GM10847 (cell line): ENCODE data around the gene SLC2A10.

Source experiments
- POLR2A ChIP-seq: IDR thresholded peaks from 2 replicates; pipeline ENCODE4 v1.6.1; 2011; ENCODE audit not compliant: insufficient read length; ENCODE audit errors: extremely low read depth

The SLC2A10 gene

DNA sequence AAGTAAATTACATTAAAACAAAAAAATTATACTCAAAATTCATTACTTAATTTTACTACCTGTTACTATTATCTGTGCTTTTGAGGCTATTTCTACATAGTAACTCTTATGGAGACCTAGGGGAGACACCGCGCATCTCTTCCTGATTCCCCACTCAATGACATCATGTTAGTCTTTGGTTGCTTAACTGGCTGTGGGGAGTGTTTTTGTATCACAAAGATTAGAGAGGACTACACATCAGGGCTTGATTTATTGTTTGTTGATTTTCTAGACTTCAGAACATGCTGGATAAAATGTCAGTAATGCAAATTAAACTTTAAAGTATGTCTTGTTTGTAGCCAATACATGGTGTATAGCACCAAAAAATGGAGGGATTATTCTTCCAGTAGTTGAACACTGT, 26.0 kb downstream of the SLC2A10 start:
- no peak for TF ChIP-seq POLR2A

DNA sequence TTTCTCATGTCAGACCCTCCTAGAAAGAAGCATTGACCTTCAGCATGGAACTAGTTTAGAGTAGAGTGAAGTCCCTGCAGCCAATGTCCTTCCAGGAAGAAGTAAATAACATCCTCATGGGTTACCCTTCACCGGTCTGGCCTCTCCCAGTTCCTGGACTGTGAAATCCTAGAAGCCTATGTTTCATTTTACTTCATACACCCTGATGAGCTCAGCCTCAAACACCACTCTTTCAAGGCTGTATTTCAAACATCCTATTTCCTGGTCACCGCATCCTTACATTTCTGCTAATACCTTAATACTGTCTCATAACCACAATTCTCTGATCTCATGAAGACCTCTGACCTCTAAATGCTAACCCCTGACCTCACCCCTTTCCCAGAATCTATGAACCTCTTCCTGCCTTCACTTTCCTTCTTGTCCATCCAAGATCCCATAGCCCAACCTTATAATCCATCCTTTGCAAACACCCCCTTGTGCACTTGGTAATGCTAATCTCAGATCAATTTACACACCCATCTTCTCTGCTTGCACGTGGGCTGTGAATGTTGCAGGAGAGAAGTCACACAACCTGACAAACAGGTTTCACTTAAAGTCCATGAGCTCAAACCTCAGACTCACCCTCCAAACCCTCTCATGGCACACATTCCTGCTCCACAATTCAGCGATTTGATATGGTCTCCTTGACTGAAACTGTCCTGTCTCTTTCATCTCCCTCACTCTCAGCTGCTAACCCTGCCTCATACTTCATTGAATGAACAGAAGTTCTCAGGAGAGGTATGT, 30.2 kb downstream of the SLC2A10 start:
- no peak for TF ChIP-seq POLR2A

DNA sequence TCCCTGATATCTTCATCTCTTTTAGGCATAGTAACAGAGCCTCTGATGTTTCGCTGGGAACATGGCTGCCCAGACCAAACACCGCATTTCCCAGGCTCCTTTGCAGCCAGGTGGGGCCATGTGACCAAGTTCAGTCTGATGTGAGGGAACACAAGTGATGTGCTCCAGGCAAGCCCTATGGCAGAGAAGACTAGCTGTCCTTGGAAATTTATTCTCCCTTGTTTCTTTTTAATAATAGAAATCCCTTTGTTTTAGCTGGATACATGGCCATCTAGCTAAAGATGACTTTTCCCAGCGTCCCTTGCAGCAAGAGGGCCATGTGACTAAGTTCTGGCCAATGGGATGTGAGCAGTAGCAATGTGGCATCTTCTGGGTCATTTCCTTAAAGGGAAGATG, 30.8 kb downstream of the SLC2A10 start:
- no peak for TF ChIP-seq POLR2A

DNA sequence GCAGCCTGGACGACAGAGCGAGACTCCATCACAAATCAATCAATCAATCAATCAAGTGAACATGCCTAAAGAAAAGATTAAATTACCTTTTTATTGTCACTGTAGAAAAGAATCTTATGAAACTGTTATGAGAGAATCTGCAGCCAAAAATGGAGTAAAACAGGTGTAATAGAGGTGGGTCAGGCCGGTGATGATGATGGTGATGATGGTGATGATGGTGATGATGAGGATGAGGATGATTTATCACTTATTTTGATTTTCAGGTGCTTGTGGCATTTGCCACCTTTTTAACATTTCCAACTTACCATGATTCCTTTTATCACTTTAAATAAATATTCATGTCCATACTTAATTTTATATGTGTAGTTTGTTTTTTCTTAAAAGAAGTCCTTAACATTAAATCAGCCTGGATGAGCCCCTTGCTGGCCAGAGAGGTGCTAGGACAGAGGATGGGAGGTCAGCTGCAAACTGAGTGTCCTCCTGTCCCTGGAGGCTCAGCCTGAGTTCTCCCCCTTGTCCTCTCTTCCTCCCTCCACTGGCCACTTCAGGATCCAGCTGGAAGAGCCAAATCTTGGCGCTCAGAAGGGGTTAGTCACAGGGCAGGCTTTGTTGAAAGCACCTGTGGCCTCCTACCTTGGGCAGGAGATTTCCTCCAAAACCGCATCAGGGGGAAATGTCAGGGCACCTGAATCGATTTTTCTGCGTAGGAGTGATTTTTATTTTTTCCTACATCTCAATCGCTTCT, 32.6 kb downstream of the SLC2A10 start:
- no peak for TF ChIP-seq POLR2A

DNA sequence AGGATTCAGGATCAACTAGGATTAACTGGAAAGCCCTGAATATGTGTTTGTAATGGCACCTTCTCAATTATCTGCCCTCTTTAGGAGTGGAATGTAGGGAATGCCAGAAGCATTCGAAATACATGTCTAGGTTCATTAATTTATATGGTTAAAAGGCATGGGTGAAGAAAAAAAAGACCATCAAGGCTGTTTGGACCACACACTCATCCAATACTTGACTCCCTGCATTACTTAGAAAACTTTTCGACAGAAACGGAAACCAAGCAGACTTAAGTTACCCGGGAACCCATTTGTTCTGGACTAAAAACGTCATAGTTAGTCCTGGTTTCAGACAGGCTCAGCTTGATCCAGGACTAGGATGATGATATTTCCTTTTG, 33.2 kb downstream of the SLC2A10 start:
- no peak for TF ChIP-seq POLR2A

DNA sequence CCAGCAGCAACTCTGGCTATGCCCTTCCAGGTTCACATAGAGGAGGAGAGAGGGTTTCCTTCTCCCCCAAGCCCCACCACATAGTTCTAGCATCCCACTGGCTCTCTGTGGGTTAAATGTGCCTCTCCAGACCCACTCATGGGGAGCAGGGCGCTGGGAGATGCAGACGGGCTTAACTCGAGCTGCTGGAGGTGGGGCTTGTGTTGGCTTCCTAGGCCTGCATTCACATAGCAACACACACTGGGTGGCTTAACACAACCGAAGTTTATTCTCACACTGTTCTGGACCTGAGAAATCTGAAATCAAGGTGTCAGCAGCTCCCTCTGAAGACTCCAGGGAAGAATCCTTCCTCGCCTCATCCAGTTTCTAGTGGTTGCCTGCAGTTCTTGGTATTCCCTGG, 33.6 kb downstream of the SLC2A10 start:
- TF ChIP-seq POLR2A, result no peak

DNA sequence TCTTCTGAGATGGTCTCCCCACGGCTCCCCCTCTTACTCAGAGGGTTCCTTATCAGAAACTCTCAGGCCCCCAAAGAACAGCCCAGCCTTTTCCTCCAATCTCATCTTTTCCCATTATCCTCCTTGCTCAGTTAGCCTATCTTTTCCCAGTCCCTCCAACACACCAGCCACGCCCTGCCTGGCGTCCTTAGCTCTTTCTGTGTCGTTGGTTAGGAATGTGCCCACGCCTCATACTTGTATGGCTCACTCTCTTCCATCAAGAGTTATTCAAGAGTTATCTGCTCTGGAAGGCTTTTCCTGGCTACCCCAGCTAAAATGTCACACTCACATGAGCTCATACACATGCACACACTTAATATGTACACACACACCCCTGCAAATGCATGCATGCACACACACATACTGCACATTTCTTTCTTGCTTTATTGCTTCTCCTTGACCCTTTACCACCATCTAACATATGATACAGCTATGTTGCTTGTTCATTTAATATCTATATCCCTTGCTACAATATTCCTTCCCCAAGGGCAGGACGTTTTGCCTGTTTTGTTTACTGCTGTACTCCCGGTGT, 37.6 kb downstream of the SLC2A10 start:
- no peak for TF ChIP-seq POLR2A

DNA sequence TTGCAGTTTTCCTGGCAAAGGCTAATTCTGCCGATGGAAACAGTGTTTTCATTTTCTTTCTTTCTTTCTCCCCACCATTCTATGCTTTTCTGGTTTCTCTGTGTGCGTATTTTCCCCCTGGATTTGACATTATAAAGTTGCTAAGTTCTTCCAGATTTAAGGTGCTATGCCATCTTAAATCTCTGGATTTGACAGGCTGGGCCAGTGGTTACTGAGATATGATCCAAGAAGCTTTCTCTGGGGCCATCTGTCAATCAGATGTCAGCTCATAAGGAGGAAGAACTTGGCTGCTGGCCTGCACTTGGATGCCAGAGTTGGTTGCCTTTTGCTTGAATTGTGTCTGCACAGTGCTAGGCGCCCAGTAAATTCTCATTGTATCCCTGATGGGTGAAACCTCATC, 39.7 kb downstream of the SLC2A10 start:
- no peak for TF ChIP-seq POLR2A

DNA sequence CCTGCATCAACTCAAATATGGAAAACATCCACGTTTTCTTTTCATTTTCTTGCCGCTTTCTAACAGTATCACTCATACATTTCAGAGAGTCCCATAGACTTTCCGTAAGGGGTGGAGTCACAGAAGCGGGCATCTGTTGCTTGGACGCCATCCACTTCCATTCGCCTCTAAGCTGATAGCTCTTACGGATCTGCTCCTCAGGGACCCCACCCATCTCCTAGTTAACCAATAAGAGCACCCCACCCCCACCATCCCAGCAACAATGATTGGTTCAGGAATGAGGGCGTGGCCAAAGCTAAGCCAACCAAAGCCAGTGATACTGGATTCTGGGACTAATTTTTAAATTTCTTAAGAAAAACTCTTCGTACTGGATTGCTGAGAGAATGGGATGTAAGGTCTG, 42.4 kb downstream of the SLC2A10 start:
- no peak for TF ChIP-seq POLR2A

DNA sequence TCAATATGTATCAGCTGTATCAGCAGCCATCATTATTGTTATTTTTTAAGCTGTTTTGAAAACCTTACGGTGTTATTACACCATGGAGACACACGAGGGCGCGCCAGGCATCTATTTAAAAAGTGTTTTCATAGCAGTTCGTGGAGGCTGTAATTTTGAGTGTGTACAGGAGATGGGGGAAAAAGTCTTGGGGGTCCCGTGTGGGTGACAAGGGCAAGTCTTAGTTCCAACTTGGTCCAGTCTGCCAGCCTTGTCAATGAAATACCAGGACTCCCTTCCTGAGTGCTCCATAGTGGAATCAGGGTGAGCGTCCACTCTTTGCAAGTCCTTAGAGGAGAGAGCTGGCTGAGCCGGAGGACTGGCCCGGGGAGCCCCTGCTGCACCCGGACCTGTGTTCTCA, 43.3 kb downstream of the SLC2A10 start:
- TF ChIP-seq POLR2A, result no peak

DNA sequence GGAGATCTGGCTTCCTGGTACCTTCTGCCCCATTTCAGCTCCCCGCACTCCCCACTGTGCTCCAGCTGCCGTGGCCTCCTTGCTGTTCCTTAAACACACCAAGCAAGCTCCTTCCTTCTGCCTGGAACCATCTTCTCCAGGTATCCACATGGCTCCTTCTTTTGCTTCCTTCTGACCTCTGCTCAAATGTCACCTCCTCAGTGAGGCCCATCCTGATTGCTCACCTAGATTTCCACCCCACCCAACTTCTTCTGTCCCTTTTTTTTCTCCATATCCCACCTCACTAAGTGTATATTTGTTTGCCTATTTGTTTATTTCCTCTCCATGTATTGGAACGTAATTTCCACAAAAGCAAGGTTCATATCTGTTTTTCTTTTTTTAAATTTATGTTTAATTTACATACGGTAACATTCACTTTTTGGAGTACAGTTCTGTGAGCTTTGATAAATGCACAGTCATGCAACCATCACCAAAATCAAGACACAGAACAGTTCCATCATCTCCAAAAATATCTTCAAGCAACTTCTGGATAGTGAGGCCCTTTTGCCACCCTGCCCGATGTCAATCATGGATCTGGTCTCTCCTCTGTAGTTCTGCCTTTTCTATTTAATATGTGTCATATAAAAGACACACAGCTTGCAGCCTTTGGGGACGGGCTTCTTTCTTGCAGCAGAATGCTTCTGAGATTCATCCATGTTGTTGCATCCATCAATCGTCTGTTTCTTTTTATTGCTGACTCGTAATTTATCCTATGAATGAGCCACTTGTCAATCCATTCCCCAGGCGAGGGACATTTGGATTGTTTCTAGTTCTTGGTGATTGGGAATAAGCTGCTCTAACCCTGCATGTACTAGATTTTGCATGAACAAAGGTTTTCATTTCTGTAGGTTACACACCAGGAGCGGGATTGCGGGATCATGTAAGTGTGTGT, 46.3 kb downstream of the SLC2A10 start:
- no peak for TF ChIP-seq POLR2A

DNA sequence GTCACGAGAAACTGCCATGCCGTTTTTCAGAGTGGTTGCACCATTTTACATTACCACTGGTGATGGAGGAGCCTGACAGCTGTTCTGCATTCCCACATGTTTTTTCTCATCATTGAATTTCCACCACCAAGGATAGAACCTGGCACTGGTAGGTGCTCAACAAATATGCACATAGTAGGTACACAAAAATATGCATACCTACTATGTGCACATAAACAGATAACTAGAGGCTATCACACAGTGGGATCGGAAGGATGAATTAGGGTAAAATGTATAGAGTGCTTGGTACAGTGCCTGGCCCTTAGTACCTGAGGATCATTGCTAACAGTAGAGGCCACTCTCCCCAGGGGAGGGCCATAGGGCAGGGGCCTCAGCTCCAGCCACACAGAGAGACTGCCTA, 47.0 kb downstream of the SLC2A10 start:
- TF ChIP-seq POLR2A, result no peak

DNA sequence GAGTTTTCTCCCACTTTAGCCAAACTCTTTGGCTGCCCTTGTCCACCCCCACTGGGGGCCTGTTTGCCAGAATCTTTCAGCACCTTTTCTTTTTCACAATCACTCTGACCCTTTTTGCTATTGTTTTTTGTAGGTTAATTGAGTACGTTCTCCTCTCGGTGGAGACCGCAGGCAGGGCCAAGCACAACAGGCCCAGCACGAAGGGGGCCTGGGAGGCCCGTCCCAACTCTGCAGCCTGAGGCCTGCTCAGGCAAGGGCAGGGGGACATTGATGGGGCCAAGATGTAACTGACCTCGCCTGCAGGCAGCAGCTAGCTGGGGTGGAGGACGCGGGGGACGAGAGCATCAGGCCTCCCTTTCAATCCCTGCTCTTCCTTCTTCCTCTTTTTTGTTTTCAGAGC, 47.7 kb downstream of the SLC2A10 start:
- no peak for TF ChIP-seq POLR2A

DNA sequence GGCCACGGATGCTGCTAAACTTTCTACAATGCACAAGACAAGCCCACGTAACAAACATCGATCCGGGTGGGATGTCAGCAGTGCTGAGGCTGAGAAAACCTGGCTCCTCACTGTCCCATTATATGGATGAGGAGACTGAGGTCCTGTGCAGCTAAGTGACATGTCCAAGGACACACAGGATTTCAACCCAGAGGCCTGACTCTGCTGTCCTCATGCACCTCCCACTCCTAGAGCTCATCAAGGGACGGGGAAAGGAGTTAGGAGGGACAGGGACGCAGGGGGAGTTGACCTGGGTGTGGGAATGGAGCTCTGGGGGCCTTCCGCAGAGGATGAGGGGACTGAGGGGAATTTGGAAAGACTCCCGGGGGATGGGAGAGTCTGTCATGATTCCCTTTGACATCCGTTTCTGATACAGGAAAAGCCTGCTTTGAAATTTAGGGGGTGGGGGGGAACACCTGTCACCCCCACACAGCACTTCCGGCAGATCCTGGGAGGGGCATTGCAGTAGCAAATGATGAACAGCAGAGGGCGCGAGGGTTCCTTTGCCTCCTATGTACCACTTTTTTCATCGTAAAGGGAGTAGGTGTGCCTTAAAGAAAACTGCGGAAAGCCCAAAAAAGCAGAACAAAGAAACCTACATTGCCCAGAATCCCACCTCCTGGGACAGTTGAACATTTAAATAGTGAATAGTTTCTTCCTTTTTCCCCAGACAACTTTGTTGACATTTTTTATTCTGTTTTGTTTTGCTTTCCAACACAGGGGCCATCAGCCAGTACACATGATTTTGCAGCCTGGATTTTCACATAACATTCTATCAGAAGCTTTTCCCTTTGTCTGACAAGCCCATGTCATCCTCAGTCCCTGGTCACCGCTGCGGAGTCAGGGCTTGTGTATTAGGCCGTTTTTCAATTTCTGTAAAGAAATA, 48.6 kb downstream of the SLC2A10 start:
- TF ChIP-seq POLR2A, result no peak
